RWPE2 (cell line): ENCODE results near the gene TADA2B.
A peak's percentile ranks its signal among the peaks of the same experiment; 100 is the strongest.

ENCODE experiments used
- ATAC-seq: fragments of 200-7000 bp; cut with Tn5 transposase; 3 replicates; pipeline ENCODE4 v1.9.1; 2021; ENCODE audit warnings: low read depth
- DNase-seq: peaks from one replicate; pipeline ENCODE4 v3.0.0-alpha.2; 2020; ENCODE audit warnings: low spot score
- H3K27ac ChIP-seq: fragments of 450-650 bp; 2 replicates; pipeline ENCODE4 v1.5.1; 2017; ENCODE audit warnings: mild to moderate bottlenecking; ENCODE audit not compliant: poor library complexity, severe bottlenecking
- H3K27me3 ChIP-seq: fragments of 250-450 bp; sonication (Bioruptor Pico); 2 replicates; pipeline ENCODE4 v1.5.1; 2021; ENCODE audit warnings: mild to moderate bottlenecking, moderate library complexity; ENCODE audit not compliant: insufficient read depth, poor library complexity, severe bottlenecking
- H3K36me3 ChIP-seq: fragments of 250-450 bp; sonication (Bioruptor Pico); 2 replicates; pipeline ENCODE4 v1.5.1; 2020; ENCODE audit warnings: low read depth, mild to moderate bottlenecking, moderate library complexity
- H3K4me1 ChIP-seq: fragments of 250-450 bp; sonication (Bioruptor Pico); 2 replicates; pipeline ENCODE4 v1.5.1; 2021; ENCODE audit warnings: mild to moderate bottlenecking, moderate library complexity; ENCODE audit not compliant: insufficient read depth, poor library complexity, severe bottlenecking
- H3K4me3 ChIP-seq: fragments of 250-450 bp; sonication (Bioruptor Pico); 2 replicates; pipeline ENCODE4 v1.5.1; 2021; ENCODE audit warnings: mild to moderate bottlenecking, moderate library complexity; ENCODE audit not compliant: severe bottlenecking
- H3K9me3 ChIP-seq: fragments of 250-450 bp; sonication (Bioruptor Pico); 2 replicates; pipeline ENCODE4 v1.5.1; 2021; ENCODE audit warnings: mild to moderate bottlenecking, moderate library complexity; ENCODE audit not compliant: severe bottlenecking
- CTCF ChIP-seq: fragments of 450-650 bp; IDR thresholded peaks from one replicate; pipeline ENCODE4 v1.5.1; 2017; ENCODE audit warnings: mild to moderate bottlenecking, moderate library complexity; ENCODE audit not compliant: poor library complexity, severe bottlenecking

Gene TADA2B

GRCh38 chr4:7054106-7054880, 11.1 kb downstream of the TADA2B start:
- ATAC-seq (no peak), DNase-seq (no peak)
- peaks cover 48% of the 10 kb centered on the region for H3K36me3 ChIP-seq
- H3K9me3 ChIP-seq, result no peaks in the 10 kb centered on the region
- H3K4me3 ChIP-seq, result no peak overlapping the region
- H3K27me3 ChIP-seq, result no peaks in the 10 kb centered on the region
- no peak for TF ChIP-seq CTCF
- H3K27ac ChIP-seq, result no peak overlapping the region
- no peaks in the 10 kb centered on the region for H3K4me1 ChIP-seq

- H3K27ac ChIP-seq, result no peak overlapping the region
- no peaks in the 10 kb centered on the region for H3K9me3 ChIP-seq
- TF ChIP-seq CTCF, result no peak
Measured at GRCh38 chr4:7055111-7055989, 12.2 kb downstream of the TADA2B start.

GRCh38 chr4:7055990-7056325, 12.8 kb downstream of the TADA2B start:
- H3K36me3 ChIP-seq, result peaks cover 65% of the 10 kb centered on the region
- DNase-seq (no peak), ATAC-seq (no peak)
- no peaks in the 10 kb centered on the region for H3K4me1 ChIP-seq
- H3K4me3 ChIP-seq, result no peak overlapping the region
- no peaks in the 10 kb centered on the region for H3K9me3 ChIP-seq
- H3K27me3 ChIP-seq, result no peaks in the 10 kb centered on the region
- H3K27ac ChIP-seq, result no peak overlapping the region
- no peak for TF ChIP-seq CTCF

More at GRCh38 chr4:7055111-7055989, 12.2 kb downstream of the TADA2B start:
- Histone ChIP-seq H3K4me3 (no peak overlapping the region), H3K4me1 (no peaks in the 10 kb centered on the region), H3K36me3 (peaks cover 59% of the 10 kb centered on the region), H3K27me3 (no peaks in the 10 kb centered on the region)
- ATAC-seq (no peak), DNase-seq (no peak)

GRCh38 chr4:7058792-7059191, 15.6 kb downstream of the TADA2B start:
- TF ChIP-seq CTCF, result no peak
- H3K9me3 ChIP-seq, result no peaks in the 10 kb centered on the region

More at GRCh38 chr4:7058792-7059191, 15.6 kb downstream of the TADA2B start:
- Histone ChIP-seq H3K4me3 (no peak overlapping the region), H3K27me3 (no peaks in the 10 kb centered on the region), H3K27ac (no peak overlapping the region), H3K36me3 (peaks cover 86% of the 10 kb centered on the region), H3K4me1 (no peaks in the 10 kb centered on the region)
- DNase-seq (no peak), ATAC-seq (peak; percentile 28; the same call in 1 of the 3 replicates)
